K562 (cell line): ENCODE measurements around the gene CRACR2B. TPM values are rescaled to one million over a fixed set of nuclear protein-coding genes. Genes with fewer than 3 reads are reported as not detected.
A peak's percentile ranks its signal among the peaks of the same experiment; 100 is the strongest.

Experiments
- ATF1 ChIP-seq, 2 experiments: fragments of 450-650 bp in 1 of 2; IDR thresholded peaks; 2 replicates each; pipeline ENCODE4 v1.6.1; 2016; ENCODE audit warnings: missing compliant biosample characterization in 1 of 2, missing genetic modification characterization in 1 of 2
- CEBPB ChIP-seq: fragments of 450-650 bp; IDR thresholded peaks from 2 replicates; pipeline ENCODE4 v1.6.1; 2016; ENCODE audit warnings: missing genetic modification characterization, missing compliant biosample characterization
- CREBBP ChIP-seq: IDR thresholded peaks from one replicate; pipeline ENCODE4 v1.6.1; 2012; ENCODE audit warnings: low read depth, mild to moderate bottlenecking, control low read depth, inconsistent platforms, low read length
- FOXJ3 ChIP-seq: sonication (generic); formaldehyde crosslinking; IDR thresholded peaks from 2 replicates; pipeline ENCODE4 v1.4.0; 2020; ENCODE audit warnings: mild to moderate bottlenecking, missing genetic modification reagents
- HMG20B ChIP-seq: fragments of 250-450 bp; sonication (Bioruptor Pico); IDR thresholded peaks from 2 replicates; pipeline ENCODE4 v1.5.0; 2021; ENCODE audit warnings: mild to moderate bottlenecking
- JUN ChIP-seq, 2 experiments: sonication (generic) in 1 of 2; formaldehyde crosslinking in 1 of 2; IDR thresholded peaks; 2 replicates each; pipeline versions ENCODE4 v1.6.1 to v1.8.0; 2012 to 2022; ENCODE audit warnings: borderline replicate concordance in 2 of 2, mild to moderate bottlenecking in 2 of 2, improper control_type of control experiment in 1 of 2, low read depth in 1 of 2, low read length in 1 of 2, missing genetic modification reagents in 1 of 2
- MXI1 ChIP-seq: IDR thresholded peaks from 2 replicates; pipeline ENCODE4 v1.6.1; 2011; ENCODE audit warnings: low read depth, mild to moderate bottlenecking, improper control_type of control experiment, low read length
- NCOA2 ChIP-seq, 2 experiments: fragments of 450-650 bp; IDR thresholded peaks; 2 replicates each; pipeline ENCODE4 v1.6.1; 2018; ENCODE audit warnings: mild to moderate bottlenecking in 2 of 2, moderate library complexity in 1 of 2; ENCODE audit not compliant: partially characterized antibody in 2 of 2
- NR1H2 ChIP-seq: sonication (generic); formaldehyde crosslinking; IDR thresholded peaks from 2 replicates; pipeline ENCODE4 v1.4.0; 2020; ENCODE audit warnings: mild to moderate bottlenecking, missing genetic modification reagents
- POLR2G ChIP-seq: fragments of 200-400 bp; formaldehyde crosslinking; IDR thresholded peaks from 2 replicates; pipeline ENCODE4 v1.6.1; 2017; ENCODE audit warnings: low read depth, mild to moderate bottlenecking, antibody characterized with exemption, low read length, moderate library complexity
- RBM17 ChIP-seq: fragments of 200-400 bp; formaldehyde crosslinking; IDR thresholded peaks from 2 replicates; pipeline ENCODE4 v1.6.1; 2017; ENCODE audit warnings: low read depth, mild to moderate bottlenecking, low read length, borderline replicate concordance
- SMAD3 ChIP-seq: fragments of 450-650 bp; formaldehyde crosslinking; conservative IDR thresholded peaks from 2 replicates; pipeline ENCODE4 v1.4.0; 2020; ENCODE audit warnings: mild to moderate bottlenecking
- SUPT5H ChIP-seq: fragments of 450-650 bp; IDR thresholded peaks from 2 replicates; pipeline ENCODE4 v1.6.1; 2016
- TAF15 ChIP-seq: fragments of 200-400 bp; formaldehyde crosslinking; IDR thresholded peaks from 2 replicates; pipeline ENCODE4 v1.6.1; 2017; ENCODE audit warnings: mild to moderate bottlenecking, low read depth, low read length, moderate library complexity
- ZNF282 ChIP-seq: sonication (generic); formaldehyde crosslinking; IDR thresholded peaks from 2 replicates; pipeline ENCODE4 v1.8.1; 2023; ENCODE audit warnings: missing genetic modification reagents
- ZNF507 ChIP-seq: conservative IDR thresholded peaks from 2 replicates; pipeline ENCODE4 v1.6.1; 2017; ENCODE audit warnings: missing genetic modification characterization, missing compliant biosample characterization
- polyA plus RNA-seq, 8 experiments: library from polyadenylated mRNA; depleted of rRNA in 4 of 8; stranded (reverse) in 5 of 8; unstranded in 3 of 8; fragments of >200 nt; fragmentation: Nextera tagmentation in 2 of 8; fragmentation: Illumina TruSeq in 1 of 8; extraction: Ambion mirVana in 2 of 8; extraction: Trizol in 1 of 8; gene quantifications; 2 replicates each; pipeline versions ENCODE4 v1.2.1 to v1.2.3, GENCODE V29; 2011 to 2014; ENCODE audit warnings: inconsistent platforms in 1 of 8, missing spikeins in 1 of 8
- total RNA-seq, 7 experiments: library from RNA; depleted of rRNA in 6 of 7; stranded (reverse); fragments of >200 nt in 6 of 7; fragmentation: Illumina TruSeq in 2 of 7; extraction: Trizol in 2 of 7; gene quantifications; 2 replicates each; pipeline versions ENCODE4 v1.2.1 to v1.2.3, GENCODE V29; 2011 to 2021; ENCODE audit warnings: low replicate concordance in 1 of 7
- TF ChIP-seq, protein P1 (sequence below): fragments of 450-650 bp; IDR thresholded peaks from 2 replicates; pipeline ENCODE4 v1.6.1; 2016
- TF ChIP-seq, protein P2 (sequence below): fragments of 450-650 bp; formaldehyde crosslinking; IDR thresholded peaks from 2 replicates; pipeline ENCODE4 v1.4.0; 2020; ENCODE audit warnings: mild to moderate bottlenecking, moderate library complexity
- TF ChIP-seq, protein P3 (sequence below): sonication (generic); formaldehyde crosslinking; IDR thresholded peaks from 2 replicates; pipeline ENCODE4 v1.8.1; 2023; ENCODE audit warnings: mild to moderate bottlenecking, missing genetic modification reagents, moderate library complexity
- TF ChIP-seq, protein P4 (sequence below): fragments of 150-350 bp; IDR thresholded peaks from 2 replicates; pipeline ENCODE4 v1.6.1; 2014; ENCODE audit warnings: low read depth, mild to moderate bottlenecking, low read length, borderline replicate concordance

Gene CRACR2B
- total and polyA plus RNA-seq, 9 of the 15 experiments (the other 6 are each of a cell fraction or from before 2014, with no cell fraction given) = 0.10 to 51.0 (median 6.0) TPM

DNA sequence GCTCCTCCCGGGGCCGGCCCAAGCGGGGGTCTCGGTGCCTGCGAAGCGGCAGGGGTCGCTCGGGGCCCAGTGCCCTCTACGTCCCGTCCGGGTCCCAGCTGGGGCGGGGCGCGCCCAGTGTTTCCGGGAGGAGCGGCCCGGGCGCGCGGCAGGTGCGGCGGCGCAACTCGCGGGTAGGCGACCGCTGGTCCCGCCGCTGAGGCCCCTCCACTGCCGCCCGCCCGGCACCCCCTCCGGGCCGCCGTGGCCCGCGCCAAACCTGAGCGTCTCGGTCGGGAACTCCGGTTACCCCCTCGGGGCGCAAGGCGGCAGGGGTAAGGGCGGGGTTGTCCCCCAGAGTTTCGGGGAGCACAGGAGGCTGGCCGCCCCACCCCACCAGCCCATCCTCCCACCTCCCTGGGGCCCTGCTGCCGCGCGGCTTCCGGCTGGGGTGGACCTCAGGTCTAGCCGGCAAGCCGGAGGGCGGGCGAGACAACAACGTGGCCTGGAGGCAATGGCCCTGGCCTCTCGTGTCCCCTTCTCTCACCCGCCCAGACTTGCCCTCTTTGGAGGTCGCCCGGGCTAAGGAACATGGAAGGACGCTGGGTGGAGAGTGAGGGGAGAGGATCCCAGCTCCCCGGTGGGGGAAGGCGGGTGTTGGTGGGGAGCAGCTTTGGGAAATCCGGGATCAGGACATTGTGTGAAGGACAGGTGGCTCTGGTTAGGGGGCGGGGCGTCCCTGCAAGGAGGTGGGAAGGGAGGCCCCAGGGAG lies 398 bp upstream of the CRACR2B start (continued):
- TF ChIP-seq ATF1 (CRISPR knock-in tag; IDR thresholded peaks at IDR 0.05) (no peak), ATF1 (tag; IDR thresholded peaks at IDR 0.05) (0 out of 2 replicates have a peak, but pooled peaks have one; percentile 24), FOXJ3 (CRISPR knock-in tag) (no peak), CEBPB (no peak), NR1H2 (no peak), ZNF507 (tag) (no peak), SMAD3 (CRISPR knock-in tag) (no peak), POLR2G (peak; percentile 89), ZNF282 (no peak), RBM17 (no peak), MXI1 (no peak), SUPT5H (peak; percentile 51), NCOA2 (IDR thresholded peaks at IDR 0.05; ENCODE audit: partially characterized antibody in 2 of 2) (no peak), JUN (IDR thresholded peaks at IDR 0.05; ENCODE audit: borderline replicate concordance, low read depth, low read length) (no peak), JUN (CRISPR knock-in tag; IDR thresholded peaks at IDR 0.05; ENCODE audit: borderline replicate concordance) (0 out of 2 replicates have a peak, but pooled peaks have one; percentile 58), TAF15 (no peak), CREBBP (no peak), HMG20B (CRISPR knock-in tag) (no peak)
- TF ChIP-seq, protein P1, sequence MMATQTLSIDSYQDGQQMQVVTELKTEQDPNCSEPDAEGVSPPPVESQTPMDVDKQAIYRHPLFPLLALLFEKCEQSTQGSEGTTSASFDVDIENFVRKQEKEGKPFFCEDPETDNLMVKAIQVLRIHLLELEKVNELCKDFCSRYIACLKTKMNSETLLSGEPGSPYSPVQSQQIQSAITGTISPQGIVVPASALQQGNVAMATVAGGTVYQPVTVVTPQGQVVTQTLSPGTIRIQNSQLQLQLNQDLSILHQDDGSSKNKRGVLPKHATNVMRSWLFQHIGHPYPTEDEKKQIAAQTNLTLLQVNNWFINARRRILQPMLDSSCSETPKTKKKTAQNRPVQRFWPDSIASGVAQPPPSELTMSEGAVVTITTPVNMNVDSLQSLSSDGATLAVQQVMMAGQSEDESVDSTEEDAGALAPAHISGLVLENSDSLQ = peak; percentile 89
- TF ChIP-seq, protein P2, sequence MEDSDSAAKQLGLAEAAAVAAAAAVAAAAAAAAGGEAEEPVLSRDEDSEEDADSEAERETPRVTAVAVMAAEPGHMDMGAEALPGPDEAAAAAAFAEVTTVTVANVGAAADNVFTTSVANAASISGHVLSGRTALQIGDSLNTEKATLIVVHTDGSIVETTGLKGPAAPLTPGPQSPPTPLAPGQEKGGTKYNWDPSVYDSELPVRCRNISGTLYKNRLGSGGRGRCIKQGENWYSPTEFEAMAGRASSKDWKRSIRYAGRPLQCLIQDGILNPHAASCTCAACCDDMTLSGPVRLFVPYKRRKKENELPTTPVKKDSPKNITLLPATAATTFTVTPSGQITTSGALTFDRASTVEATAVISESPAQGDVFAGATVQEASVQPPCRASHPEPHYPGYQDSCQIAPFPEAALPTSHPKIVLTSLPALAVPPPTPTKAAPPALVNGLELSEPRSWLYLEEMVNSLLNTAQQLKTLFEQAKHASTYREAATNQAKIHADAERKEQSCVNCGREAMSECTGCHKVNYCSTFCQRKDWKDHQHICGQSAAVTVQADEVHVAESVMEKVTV (CRISPR knock-in tag) = no peak
- TF ChIP-seq, protein P3, sequence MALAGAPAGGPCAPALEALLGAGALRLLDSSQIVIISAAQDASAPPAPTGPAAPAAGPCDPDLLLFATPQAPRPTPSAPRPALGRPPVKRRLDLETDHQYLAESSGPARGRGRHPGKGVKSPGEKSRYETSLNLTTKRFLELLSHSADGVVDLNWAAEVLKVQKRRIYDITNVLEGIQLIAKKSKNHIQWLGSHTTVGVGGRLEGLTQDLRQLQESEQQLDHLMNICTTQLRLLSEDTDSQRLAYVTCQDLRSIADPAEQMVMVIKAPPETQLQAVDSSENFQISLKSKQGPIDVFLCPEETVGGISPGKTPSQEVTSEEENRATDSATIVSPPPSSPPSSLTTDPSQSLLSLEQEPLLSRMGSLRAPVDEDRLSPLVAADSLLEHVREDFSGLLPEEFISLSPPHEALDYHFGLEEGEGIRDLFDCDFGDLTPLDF (CRISPR knock-in tag) = no peak
- TF ChIP-seq, protein P4, sequence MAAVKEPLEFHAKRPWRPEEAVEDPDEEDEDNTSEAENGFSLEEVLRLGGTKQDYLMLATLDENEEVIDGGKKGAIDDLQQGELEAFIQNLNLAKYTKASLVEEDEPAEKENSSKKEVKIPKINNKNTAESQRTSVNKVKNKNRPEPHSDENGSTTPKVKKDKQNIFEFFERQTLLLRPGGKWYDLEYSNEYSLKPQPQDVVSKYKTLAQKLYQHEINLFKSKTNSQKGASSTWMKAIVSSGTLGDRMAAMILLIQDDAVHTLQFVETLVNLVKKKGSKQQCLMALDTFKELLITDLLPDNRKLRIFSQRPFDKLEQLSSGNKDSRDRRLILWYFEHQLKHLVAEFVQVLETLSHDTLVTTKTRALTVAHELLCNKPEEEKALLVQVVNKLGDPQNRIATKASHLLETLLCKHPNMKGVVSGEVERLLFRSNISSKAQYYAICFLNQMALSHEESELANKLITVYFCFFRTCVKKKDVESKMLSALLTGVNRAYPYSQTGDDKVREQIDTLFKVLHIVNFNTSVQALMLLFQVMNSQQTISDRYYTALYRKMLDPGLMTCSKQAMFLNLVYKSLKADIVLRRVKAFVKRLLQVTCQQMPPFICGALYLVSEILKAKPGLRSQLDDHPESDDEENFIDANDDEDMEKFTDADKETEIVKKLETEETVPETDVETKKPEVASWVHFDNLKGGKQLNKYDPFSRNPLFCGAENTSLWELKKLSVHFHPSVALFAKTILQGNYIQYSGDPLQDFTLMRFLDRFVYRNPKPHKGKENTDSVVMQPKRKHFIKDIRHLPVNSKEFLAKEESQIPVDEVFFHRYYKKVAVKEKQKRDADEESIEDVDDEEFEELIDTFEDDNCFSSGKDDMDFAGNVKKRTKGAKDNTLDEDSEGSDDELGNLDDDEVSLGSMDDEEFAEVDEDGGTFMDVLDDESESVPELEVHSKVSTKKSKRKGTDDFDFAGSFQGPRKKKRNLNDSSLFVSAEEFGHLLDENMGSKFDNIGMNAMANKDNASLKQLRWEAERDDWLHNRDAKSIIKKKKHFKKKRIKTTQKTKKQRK = no peak
